WTC11 (cell line): ENCODE measurements around the gene RHOA. TPM values are rescaled to one million over a fixed set of nuclear protein-coding genes. Genes with fewer than 3 reads are reported as not detected.

Experiments
- ATAC-seq: fragments of 200-7000 bp; cut with Tn5 transposase; 2 replicates; pipeline ENCODE4 v1.10.0; 2021; ENCODE audit warnings: mild to moderate bottlenecking, moderate library complexity
- CTCF ChIA-PET: fragments of 300-600 bp; sonication (Branson Sonifier 250); formaldehyde crosslinking; loops from one replicate; lab custom pipeline; 2021; ENCODE audit warnings: antibody characterized with exemption; lab: Charles Lee
- POLR2A ChIA-PET: fragments of 350-600 bp; sonication (Branson Sonifier 250); formaldehyde crosslinking; loops from one replicate; lab custom pipeline; 2021; ENCODE audit warnings: antibody characterized with exemption; lab: Charles Lee
- DNase-seq: peaks from one replicate; pipeline ENCODE4 v3.0.0; 2021; ENCODE audit warnings: low spot score
- H3K27ac Mint-ChIP-seq: 2 replicates; pipeline ENCODE4 v1.8.0; 2021; ENCODE audit warnings: mixed read lengths
- H3K27me3 Mint-ChIP-seq: 2 replicates; pipeline ENCODE4 v1.8.0; 2021; ENCODE audit warnings: low read depth, mild to moderate bottlenecking, moderate library complexity, mixed read lengths
- H3K36me3 Mint-ChIP-seq: 2 replicates; pipeline ENCODE4 v1.8.0; 2021; ENCODE audit warnings: mixed read lengths
- H3K4me1 Mint-ChIP-seq: 2 replicates; pipeline ENCODE4 v1.8.0; 2022; ENCODE audit warnings: mixed read lengths
- H3K4me3 Mint-ChIP-seq: 2 replicates; pipeline ENCODE4 v1.8.0; 2021; ENCODE audit warnings: mild to moderate bottlenecking, moderate library complexity, mixed read lengths
- H3K9me3 Mint-ChIP-seq: 2 replicates; pipeline ENCODE4 v1.8.0; 2021; ENCODE audit warnings: mixed read lengths
- ATF1 ChIP-seq: sonication (generic); formaldehyde crosslinking; IDR thresholded peaks from 2 replicates; pipeline ENCODE4 v1.8.1; 2023; ENCODE audit warnings: mild to moderate bottlenecking, moderate library complexity, missing genetic modification reagents
- ATF2 ChIP-seq: sonication (generic); formaldehyde crosslinking; IDR thresholded peaks from 2 replicates; pipeline ENCODE4 v1.8.1; 2022; ENCODE audit warnings: low read depth, missing genetic modification reagents, borderline replicate concordance
- FOXK1 ChIP-seq: sonication (generic); formaldehyde crosslinking; IDR thresholded peaks from 2 replicates; pipeline ENCODE4 v1.8.0; 2022; ENCODE audit warnings: mild to moderate bottlenecking, moderate library complexity, missing genetic modification reagents
- IRF1 ChIP-seq: sonication (generic); formaldehyde crosslinking; IDR thresholded peaks from 2 replicates; pipeline ENCODE4 v1.8.0; 2023; ENCODE audit warnings: missing genetic modification reagents
- JUN ChIP-seq: sonication (generic); formaldehyde crosslinking; IDR thresholded peaks from 2 replicates; pipeline ENCODE4 v1.8.0; 2023; ENCODE audit warnings: mild to moderate bottlenecking, missing genetic modification reagents
- MYBL2 ChIP-seq: sonication (generic); formaldehyde crosslinking; IDR thresholded peaks from 2 replicates; pipeline ENCODE4 v1.8.1; 2023; ENCODE audit warnings: mild to moderate bottlenecking, moderate library complexity, missing genetic modification reagents
- NFATC4 ChIP-seq: fragments of 250-450 bp; sonication (Bioruptor Pico); IDR thresholded peaks from 2 replicates; pipeline ENCODE4 v1.9.0; 2021; ENCODE audit warnings: mild to moderate bottlenecking
- OVOL2 ChIP-seq: fragments of 250-450 bp; sonication (Bioruptor Pico); IDR thresholded peaks from 2 replicates; pipeline ENCODE4 v1.9.0; 2021; ENCODE audit warnings: mild to moderate bottlenecking, borderline replicate concordance
- TCF7 ChIP-seq: sonication (generic); formaldehyde crosslinking; IDR thresholded peaks from 2 replicates; pipeline ENCODE4 v1.8.0; 2022; ENCODE audit warnings: mild to moderate bottlenecking, low read depth, missing genetic modification reagents, moderate library complexity
- TP53 ChIP-seq: sonication (generic); formaldehyde crosslinking; IDR thresholded peaks from 2 replicates; pipeline ENCODE4 v1.8.1; 2023; ENCODE audit warnings: mild to moderate bottlenecking, missing genetic modification reagents
- ZNF138 ChIP-seq: sonication (generic); formaldehyde crosslinking; conservative IDR thresholded peaks from 2 replicates; pipeline ENCODE4 v1.8.1; 2022; ENCODE audit warnings: mild to moderate bottlenecking, moderate library complexity, missing genetic modification reagents
- ZNF317 ChIP-seq: sonication (generic); formaldehyde crosslinking; IDR thresholded peaks from 2 replicates; pipeline ENCODE4 v1.8.1; 2023; ENCODE audit warnings: low read depth, mild to moderate bottlenecking, moderate library complexity, missing genetic modification reagents, borderline replicate concordance
- ZNF423 ChIP-seq: fragments of 250-450 bp; sonication (Bioruptor Pico); IDR thresholded peaks from 2 replicates; pipeline ENCODE4 v2.1.2; 2022; ENCODE audit warnings: mild to moderate bottlenecking, moderate library complexity
- ZSCAN18 ChIP-seq: fragments of 250-450 bp; sonication (Bioruptor Pico); IDR thresholded peaks from 2 replicates; pipeline ENCODE4 v2.1.2; 2022; ENCODE audit warnings: mild to moderate bottlenecking, moderate library complexity
- total RNA-seq: library from RNA; stranded (reverse); gene quantifications from 3 replicates; pipeline ENCODE4 v1.2.3, GENCODE V29; 2021
- TF ChIP-seq, protein P1 (sequence below): fragments of 250-450 bp; sonication (Bioruptor Pico); conservative IDR thresholded peaks from 2 replicates; pipeline ENCODE4 v1.9.0; 2021; ENCODE audit warnings: mild to moderate bottlenecking
- TF ChIP-seq, protein P2 (sequence below): sonication (generic); formaldehyde crosslinking; IDR thresholded peaks from 2 replicates; pipeline ENCODE4 v1.8.1; 2023; ENCODE audit warnings: mild to moderate bottlenecking, missing genetic modification reagents
- TF ChIP-seq, protein P3 (sequence below): sonication (generic); formaldehyde crosslinking; IDR thresholded peaks from 2 replicates; pipeline ENCODE4 v1.8.1; 2023; ENCODE audit warnings: mild to moderate bottlenecking, missing genetic modification reagents, borderline replicate concordance
- TF ChIP-seq, protein P4 (sequence below): sonication (generic); formaldehyde crosslinking; IDR thresholded peaks from 2 replicates; pipeline ENCODE4 v1.8.1; 2022; ENCODE audit warnings: mild to moderate bottlenecking, moderate library complexity, missing genetic modification reagents
- TF ChIP-seq, protein P5 (sequence below): sonication (generic); formaldehyde crosslinking; IDR thresholded peaks from 2 replicates; pipeline ENCODE4 v1.8.1; 2023; ENCODE audit warnings: mild to moderate bottlenecking, missing genetic modification reagents, moderate library complexity

RHOA gene
- total RNA-seq, 1 experiment from 2014 or later: 367 TPM

- H3K9me3 Mint-ChIP-seq: no peaks in the 10 kb centered on the region
- peaks cover 33% of the 10 kb centered on the region for H3K4me1 Mint-ChIP-seq
- no peaks in the 10 kb centered on the region for H3K27me3 Mint-ChIP-seq
- DNase-seq (no peak), ATAC-seq (no peak)
- ChIA-PET CTCF (interaction anchor here (1.1 to 2.5 kb wide), 4 partner anchors 32 to 122 kb away, joined by 4 to 27 read pairs (median 6); no protein-coding TSS in a partner anchor), POLR2A (no interaction called here)
- H3K36me3 Mint-ChIP-seq: peaks cover 7% of the 10 kb centered on the region; the same call in 1 of the 2 replicates
- H3K4me3 Mint-ChIP-seq: no peak overlapping the region
- peak overlapping the region; percentile 49; the same call in 1 of the 2 replicates for H3K27ac Mint-ChIP-seq
- TF ChIP-seq ZNF317 (CRISPR knock-in tag) (no peak), ZSCAN18 (no peak), NFATC4 (CRISPR knock-in tag) (no peak), ATF1 (CRISPR knock-in tag) (no peak), FOXK1 (CRISPR knock-in tag) (no peak), JUN (CRISPR knock-in tag) (no peak), IRF1 (CRISPR knock-in tag) (no peak), ZNF138 (CRISPR knock-in tag) (no peak), TP53 (no peak), ZNF423 (CRISPR knock-in tag) (no peak), MYBL2 (CRISPR knock-in tag) (no peak), TCF7 (no peak), ATF2 (CRISPR knock-in tag) (no peak), OVOL2 (CRISPR knock-in tag) (no peak)
- TF ChIP-seq, protein P1, sequence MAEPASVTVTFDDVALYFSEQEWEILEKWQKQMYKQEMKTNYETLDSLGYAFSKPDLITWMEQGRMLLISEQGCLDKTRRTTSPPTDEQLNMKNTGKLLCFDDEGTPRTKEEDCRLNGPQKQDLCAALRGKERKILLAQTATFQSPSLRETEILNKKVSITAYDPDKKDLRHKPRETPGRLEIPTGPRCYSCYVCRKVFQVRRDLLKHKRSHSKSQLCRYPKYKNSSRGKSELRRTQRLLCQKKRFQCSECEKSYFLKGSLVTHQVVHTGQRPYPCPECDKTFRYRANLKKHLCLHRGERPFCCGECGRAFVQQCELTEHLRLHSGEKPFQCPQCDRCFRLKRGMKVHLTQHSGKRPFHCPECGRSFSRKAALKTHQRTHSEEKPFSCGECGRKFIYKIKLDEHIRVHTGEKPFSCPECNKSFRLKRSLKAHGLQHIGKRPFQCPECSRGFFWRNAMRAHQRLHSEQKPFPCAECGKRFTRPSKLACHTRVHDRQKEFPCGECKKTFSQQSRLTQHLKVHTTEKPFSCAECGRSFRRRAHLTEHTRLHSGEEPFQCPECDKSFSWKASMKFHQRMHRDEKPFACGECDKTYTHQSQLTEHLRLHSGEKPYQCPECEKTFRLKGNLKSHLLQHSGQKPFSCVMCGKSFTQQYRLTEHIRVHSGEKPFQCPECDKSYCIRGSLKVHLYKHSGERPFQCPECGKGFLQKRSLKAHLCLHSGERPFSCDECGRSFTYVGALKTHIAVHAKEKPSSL (CRISPR knock-in tag): no peak
- TF ChIP-seq, protein P2, sequence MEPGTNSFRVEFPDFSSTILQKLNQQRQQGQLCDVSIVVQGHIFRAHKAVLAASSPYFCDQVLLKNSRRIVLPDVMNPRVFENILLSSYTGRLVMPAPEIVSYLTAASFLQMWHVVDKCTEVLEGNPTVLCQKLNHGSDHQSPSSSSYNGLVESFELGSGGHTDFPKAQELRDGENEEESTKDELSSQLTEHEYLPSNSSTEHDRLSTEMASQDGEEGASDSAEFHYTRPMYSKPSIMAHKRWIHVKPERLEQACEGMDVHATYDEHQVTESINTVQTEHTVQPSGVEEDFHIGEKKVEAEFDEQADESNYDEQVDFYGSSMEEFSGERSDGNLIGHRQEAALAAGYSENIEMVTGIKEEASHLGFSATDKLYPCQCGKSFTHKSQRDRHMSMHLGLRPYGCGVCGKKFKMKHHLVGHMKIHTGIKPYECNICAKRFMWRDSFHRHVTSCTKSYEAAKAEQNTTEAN (CRISPR knock-in tag): no peak
- TF ChIP-seq, protein P3, sequence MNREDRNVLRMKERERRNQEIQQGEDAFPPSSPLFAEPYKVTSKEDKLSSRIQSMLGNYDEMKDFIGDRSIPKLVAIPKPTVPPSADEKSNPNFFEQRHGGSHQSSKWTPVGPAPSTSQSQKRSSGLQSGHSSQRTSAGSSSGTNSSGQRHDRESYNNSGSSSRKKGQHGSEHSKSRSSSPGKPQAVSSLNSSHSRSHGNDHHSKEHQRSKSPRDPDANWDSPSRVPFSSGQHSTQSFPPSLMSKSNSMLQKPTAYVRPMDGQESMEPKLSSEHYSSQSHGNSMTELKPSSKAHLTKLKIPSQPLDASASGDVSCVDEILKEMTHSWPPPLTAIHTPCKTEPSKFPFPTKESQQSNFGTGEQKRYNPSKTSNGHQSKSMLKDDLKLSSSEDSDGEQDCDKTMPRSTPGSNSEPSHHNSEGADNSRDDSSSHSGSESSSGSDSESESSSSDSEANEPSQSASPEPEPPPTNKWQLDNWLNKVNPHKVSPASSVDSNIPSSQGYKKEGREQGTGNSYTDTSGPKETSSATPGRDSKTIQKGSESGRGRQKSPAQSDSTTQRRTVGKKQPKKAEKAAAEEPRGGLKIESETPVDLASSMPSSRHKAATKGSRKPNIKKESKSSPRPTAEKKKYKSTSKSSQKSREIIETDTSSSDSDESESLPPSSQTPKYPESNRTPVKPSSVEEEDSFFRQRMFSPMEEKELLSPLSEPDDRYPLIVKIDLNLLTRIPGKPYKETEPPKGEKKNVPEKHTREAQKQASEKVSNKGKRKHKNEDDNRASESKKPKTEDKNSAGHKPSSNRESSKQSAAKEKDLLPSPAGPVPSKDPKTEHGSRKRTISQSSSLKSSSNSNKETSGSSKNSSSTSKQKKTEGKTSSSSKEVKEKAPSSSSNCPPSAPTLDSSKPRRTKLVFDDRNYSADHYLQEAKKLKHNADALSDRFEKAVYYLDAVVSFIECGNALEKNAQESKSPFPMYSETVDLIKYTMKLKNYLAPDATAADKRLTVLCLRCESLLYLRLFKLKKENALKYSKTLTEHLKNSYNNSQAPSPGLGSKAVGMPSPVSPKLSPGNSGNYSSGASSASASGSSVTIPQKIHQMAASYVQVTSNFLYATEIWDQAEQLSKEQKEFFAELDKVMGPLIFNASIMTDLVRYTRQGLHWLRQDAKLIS (CRISPR knock-in tag): no peak
- TF ChIP-seq, protein P4, sequence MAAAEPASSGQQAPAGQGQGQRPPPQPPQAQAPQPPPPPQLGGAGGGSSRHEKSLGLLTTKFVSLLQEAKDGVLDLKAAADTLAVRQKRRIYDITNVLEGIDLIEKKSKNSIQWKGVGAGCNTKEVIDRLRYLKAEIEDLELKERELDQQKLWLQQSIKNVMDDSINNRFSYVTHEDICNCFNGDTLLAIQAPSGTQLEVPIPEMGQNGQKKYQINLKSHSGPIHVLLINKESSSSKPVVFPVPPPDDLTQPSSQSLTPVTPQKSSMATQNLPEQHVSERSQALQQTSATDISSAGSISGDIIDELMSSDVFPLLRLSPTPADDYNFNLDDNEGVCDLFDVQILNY (CRISPR knock-in tag): no peak
- TF ChIP-seq, protein P5, sequence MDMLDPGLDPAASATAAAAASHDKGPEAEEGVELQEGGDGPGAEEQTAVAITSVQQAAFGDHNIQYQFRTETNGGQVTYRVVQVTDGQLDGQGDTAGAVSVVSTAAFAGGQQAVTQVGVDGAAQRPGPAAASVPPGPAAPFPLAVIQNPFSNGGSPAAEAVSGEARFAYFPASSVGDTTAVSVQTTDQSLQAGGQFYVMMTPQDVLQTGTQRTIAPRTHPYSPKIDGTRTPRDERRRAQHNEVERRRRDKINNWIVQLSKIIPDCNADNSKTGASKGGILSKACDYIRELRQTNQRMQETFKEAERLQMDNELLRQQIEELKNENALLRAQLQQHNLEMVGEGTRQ (CRISPR knock-in tag): no peak
Observed at GRCh38 chr3:49417516-49418120, 5.8 kb upstream of the RHOA start.
